Large intestine (tissue), 3 donors: ENCODE measurements around the gene VAX1. TPM values are rescaled to one million over a fixed set of nuclear protein-coding genes. Genes with fewer than 3 reads are reported as not detected.

ENCODE experiments used
- DNase-seq, 2 donors: peaks; one replicate each; pipeline versions ENCODE4 v3.0.0 to v3.0.0-alpha.2; 2013
- H3K27ac ChIP-seq: one replicate; pipeline ENCODE4 v1.5.1; 2013; ENCODE audit warnings: low read length
- H3K27me3 ChIP-seq: 2 replicates; pipeline ENCODE4 v1.6.1; 2013; ENCODE audit warnings: low read length; ENCODE audit not compliant: control insufficient read depth, insufficient read depth
- H3K36me3 ChIP-seq: 2 replicates; pipeline ENCODE4 v1.6.1; 2013; ENCODE audit warnings: low read length; ENCODE audit not compliant: control insufficient read depth, insufficient read depth
- H3K4me1 ChIP-seq: one replicate; pipeline ENCODE4 v1.6.1; 2013; ENCODE audit warnings: low read length; ENCODE audit not compliant: control insufficient read depth, insufficient read depth
- H3K4me3 ChIP-seq: one replicate; pipeline ENCODE4 v1.5.1; 2013; ENCODE audit warnings: low read length
- H3K9me3 ChIP-seq: one replicate; pipeline ENCODE4 v1.6.1; 2013; ENCODE audit warnings: mild to moderate bottlenecking, low read depth, low read length, moderate library complexity; ENCODE audit not compliant: control insufficient read depth
- WGBS: methylation state at CpG from one replicate; pipeline ENCODE4 v1.1.5; 2013; ENCODE audit warnings: low lambda C conversion rate; ENCODE audit not compliant: insufficient coverage; 5-methylcytosine and 5-hydroxymethylcytosine counted together
- polyA plus RNA-seq: library from polyadenylated mRNA; unstranded; fragments of 120-200 nt; gene quantifications from one replicate; pipeline ENCODE4 v1.2.1, GENCODE V29; 2013

The VAX1 gene
- polyA plus RNA-seq, 1 donor: not detected

GRCh38 chr10:117163061-117163953, 25.2 kb upstream of the VAX1 start:
- Histone ChIP-seq H3K36me3 (no peaks in the 10 kb centered on the region), H3K27me3 (peaks cover 99% of the 10 kb centered on the region), H3K4me1 (peaks cover 12% of the 10 kb centered on the region), H3K9me3 (peaks cover 19% of the 10 kb centered on the region), H3K27ac (no peak overlapping the region), H3K4me3 (no peak overlapping the region)
- no CpG with 5 or more reads among the region's 82 CpGs for WGBS
- DNase-seq: peak in 1 of 2 donors; percentile 8

DNA sequence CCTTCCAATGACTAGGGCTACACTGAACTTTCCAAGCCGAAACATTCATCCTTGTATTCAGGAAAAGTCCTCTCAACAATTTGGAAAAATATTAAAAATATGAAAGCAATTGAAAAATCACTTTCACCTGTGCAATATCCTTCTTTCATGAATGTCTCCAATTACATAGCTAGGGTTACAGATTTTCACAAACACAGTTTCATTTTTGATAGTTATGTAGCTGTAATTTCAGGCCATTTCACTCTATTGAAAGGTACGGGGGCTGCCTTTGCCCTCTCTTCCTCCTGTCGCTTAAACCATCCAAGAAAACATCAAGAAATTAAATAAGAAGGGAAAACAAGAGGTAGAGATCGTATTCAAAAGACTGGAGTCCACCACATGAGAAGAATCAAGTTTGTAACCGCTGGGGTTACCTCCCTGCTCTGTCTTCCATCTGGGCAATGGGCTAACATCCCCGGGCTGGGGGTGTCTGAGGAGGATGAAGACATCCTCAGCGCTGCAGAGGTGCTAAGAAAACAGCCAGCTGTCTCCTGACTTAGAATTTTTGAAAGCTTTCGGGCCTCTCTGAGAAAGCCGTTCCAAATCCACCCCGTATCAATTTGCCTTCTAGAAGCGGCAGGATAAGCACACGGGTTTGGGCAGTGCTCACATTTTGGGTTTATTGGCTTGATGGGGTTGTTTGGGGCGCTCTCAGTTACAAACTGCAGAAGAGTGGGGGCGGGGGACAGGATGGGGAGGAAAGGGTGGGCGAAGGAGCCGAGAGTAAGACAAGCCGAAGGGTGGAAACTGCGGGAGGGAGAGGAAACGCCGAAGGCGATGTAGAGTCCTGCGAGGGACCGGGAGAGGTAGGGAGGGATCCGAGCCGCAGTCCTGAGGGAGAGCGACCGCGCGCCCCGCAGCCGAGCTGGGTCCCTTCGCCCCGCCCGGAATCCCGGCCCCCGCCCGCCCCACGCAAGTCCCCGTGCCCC, 24.3 kb upstream of the VAX1 start:
- Histone ChIP-seq H3K4me1 (peaks cover 7% of the 10 kb centered on the region), H3K4me3 (no peak overlapping the region), H3K36me3 (no peaks in the 10 kb centered on the region), H3K27ac (no peak overlapping the region), H3K27me3 (peaks cover 98% of the 10 kb centered on the region), H3K9me3 (peaks cover 14% of the 10 kb centered on the region)
- WGBS: 2% methylated on average over 9 of the region's 39 CpGs
- DNase-seq: no peak

GRCh38 chr10:117161386-117162033, 23.4 kb upstream of the VAX1 start:
- WGBS: 0% methylated on average over 2 of the region's 6 CpGs
- no peaks in the 10 kb centered on the region for H3K36me3 ChIP-seq
- peaks cover 97% of the 10 kb centered on the region for H3K27me3 ChIP-seq
- DNase-seq: peak in 1 of 2 donors; percentile 27
- H3K4me3 ChIP-seq: no peak overlapping the region
- H3K9me3 ChIP-seq: peaks cover 13% of the 10 kb centered on the region
- H3K27ac ChIP-seq: no peak overlapping the region
- H3K4me1 ChIP-seq: peaks cover 5% of the 10 kb centered on the region

DNA sequence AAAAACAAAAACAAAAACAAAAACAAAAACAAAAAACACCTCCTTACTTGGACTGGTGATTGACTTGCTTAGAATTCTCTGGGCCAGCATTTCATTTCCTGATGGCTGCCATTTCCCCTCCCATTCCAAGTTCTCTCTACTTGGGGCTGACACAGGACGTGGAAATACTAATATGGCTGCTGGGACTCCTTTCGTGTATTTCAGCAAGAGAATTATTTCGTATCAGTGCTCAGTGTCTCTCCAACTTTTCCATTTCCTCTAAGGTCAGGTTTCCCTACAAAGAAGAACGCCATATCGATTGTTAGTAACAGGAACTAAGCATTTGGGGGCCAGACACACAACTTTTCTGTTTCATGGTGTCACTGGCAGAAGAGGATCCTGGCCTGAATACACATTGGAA, 22.5 kb upstream of the VAX1 start:
- Histone ChIP-seq H3K27me3 (peaks cover 95% of the 10 kb centered on the region), H3K4me1 (peaks cover 1% of the 10 kb centered on the region), H3K36me3 (no peaks in the 10 kb centered on the region), H3K9me3 (peaks cover 9% of the 10 kb centered on the region), H3K4me3 (no peak overlapping the region), H3K27ac (no peak overlapping the region)
- WGBS: no CpG with 5 or more reads among the region's 5 CpGs
- no peak for DNase-seq

- Histone ChIP-seq H3K4me3 (no peak overlapping the region), H3K27me3 (peaks cover 95% of the 10 kb centered on the region), H3K4me1 (no peaks in the 10 kb centered on the region), H3K27ac (no peak overlapping the region), H3K9me3 (peaks cover 9% of the 10 kb centered on the region), H3K36me3 (no peaks in the 10 kb centered on the region)
- no peak for DNase-seq
- WGBS: no CpG with 5 or more reads among the region's 6 CpGs
These were observed 21.3 kb upstream of the VAX1 start for GRCh38 chr10:117159390-117159789.

DNA sequence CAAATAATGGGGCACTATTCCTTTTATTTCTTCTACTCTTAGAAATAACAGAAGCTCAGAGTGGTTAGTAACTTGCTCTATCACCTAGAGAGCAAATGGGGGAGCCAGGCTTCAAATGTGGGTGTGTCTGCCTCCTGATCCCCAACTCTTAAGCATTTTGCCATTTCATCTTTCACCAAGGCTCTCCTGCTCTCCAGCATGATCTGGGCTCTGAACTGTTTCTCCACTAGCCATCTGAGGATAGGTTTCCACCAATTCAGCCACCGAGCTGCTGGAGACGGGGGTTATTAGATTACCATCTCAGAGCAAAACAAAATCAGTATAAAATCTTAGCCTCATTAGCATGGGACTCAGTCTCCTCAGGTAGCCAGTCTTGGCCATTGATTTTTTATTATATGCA, 20.2 kb upstream of the VAX1 start:
- Histone ChIP-seq H3K4me1 (no peaks in the 10 kb centered on the region), H3K4me3 (no peak overlapping the region), H3K27me3 (peaks cover 92% of the 10 kb centered on the region), H3K9me3 (peaks cover 3% of the 10 kb centered on the region), H3K36me3 (no peaks in the 10 kb centered on the region), H3K27ac (no peak overlapping the region)
- no CpG with 5 or more reads among the region's 2 CpGs for WGBS
- no peak for DNase-seq

DNA sequence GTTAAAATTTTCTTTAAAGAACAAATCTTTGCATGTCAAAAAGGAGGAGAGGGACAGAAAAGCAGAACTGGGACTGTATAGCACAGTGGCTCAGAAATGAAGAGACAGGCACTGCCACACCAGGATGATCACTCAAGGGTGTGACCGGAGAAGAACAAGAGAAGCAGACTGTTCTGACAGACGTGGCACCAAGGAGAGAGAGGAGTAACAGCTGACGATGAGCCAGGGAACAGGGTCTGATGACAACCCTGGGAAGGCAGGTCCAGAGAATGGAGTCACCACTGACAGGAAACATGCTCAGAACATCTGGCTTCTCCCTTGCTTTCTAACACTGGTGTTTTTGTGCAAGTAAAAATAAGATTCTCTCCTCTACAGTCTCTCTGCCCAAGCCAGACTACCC, 14.6 kb upstream of the VAX1 start:
- Histone ChIP-seq H3K36me3 (no peaks in the 10 kb centered on the region), H3K9me3 (no peaks in the 10 kb centered on the region), H3K27ac (no peak overlapping the region), H3K4me3 (no peak overlapping the region), H3K4me1 (no peaks in the 10 kb centered on the region), H3K27me3 (peaks cover 83% of the 10 kb centered on the region)
- no peak for DNase-seq
- no CpG with 5 or more reads among the region's 3 CpGs for WGBS

- Histone ChIP-seq H3K9me3 (no peaks in the 10 kb centered on the region), H3K36me3 (no peaks in the 10 kb centered on the region), H3K27me3 (peaks cover 79% of the 10 kb centered on the region), H3K4me3 (no peak overlapping the region), H3K4me1 (no peaks in the 10 kb centered on the region), H3K27ac (no peak overlapping the region)
- no peak for DNase-seq
- 80% methylated on average over 1 of the region's 3 CpGs for WGBS
These were observed 10.2 kb upstream of the VAX1 start for GRCh38 chr10:117148284-117148683.

DNA sequence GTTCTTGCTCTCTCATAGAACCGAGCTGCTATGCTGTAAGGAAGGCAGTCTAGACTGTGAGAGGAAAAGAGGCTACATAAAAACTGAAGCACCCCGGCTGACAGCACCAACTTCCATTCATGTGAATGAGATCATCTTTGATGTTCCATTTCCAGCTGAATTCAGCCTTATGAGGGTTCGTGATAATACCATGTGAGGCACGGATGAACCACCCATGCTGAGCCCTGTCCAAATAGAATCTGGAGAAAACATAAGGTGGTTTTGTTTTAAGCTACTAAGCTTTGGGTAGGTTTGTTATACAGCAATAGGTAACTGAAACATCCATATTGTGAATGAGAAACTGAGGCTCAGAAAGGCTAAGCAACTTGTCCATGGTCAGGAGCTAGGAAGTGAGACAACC, 6.9 kb upstream of the VAX1 start:
- no peak for DNase-seq
- H3K4me3 ChIP-seq: no peak overlapping the region
- H3K9me3 ChIP-seq: peaks cover 6% of the 10 kb centered on the region
- H3K27me3 ChIP-seq: peaks cover 86% of the 10 kb centered on the region
- no peaks in the 10 kb centered on the region for H3K4me1 ChIP-seq
- no peaks in the 10 kb centered on the region for H3K36me3 ChIP-seq
- WGBS: no CpG with 5 or more reads among the region's 4 CpGs
- H3K27ac ChIP-seq: no peak overlapping the region
